WTC11 (cell line): ENCODE measurements around the gene STIP1. TPM values are rescaled to one million over a fixed set of nuclear protein-coding genes. Genes with fewer than 3 reads are reported as not detected.
A peak's percentile ranks its signal among the peaks of the same experiment; 100 is the strongest.

Experiments
- ATAC-seq: fragments of 200-7000 bp; cut with Tn5 transposase; 2 replicates; pipeline ENCODE4 v1.10.0; 2021; ENCODE audit warnings: mild to moderate bottlenecking, moderate library complexity
- CTCF ChIA-PET: fragments of 300-600 bp; sonication (Branson Sonifier 250); formaldehyde crosslinking; loops from one replicate; lab custom pipeline; 2021; ENCODE audit warnings: antibody characterized with exemption; lab: Charles Lee
- POLR2A ChIA-PET: fragments of 350-600 bp; sonication (Branson Sonifier 250); formaldehyde crosslinking; loops from one replicate; lab custom pipeline; 2021; ENCODE audit warnings: antibody characterized with exemption; lab: Charles Lee
- DNase-seq: peaks from one replicate; pipeline ENCODE4 v3.0.0; 2021; ENCODE audit warnings: low spot score
- H3K27ac Mint-ChIP-seq: 2 replicates; pipeline ENCODE4 v1.8.0; 2021; ENCODE audit warnings: mixed read lengths
- H3K27me3 Mint-ChIP-seq: 2 replicates; pipeline ENCODE4 v1.8.0; 2021; ENCODE audit warnings: low read depth, mild to moderate bottlenecking, moderate library complexity, mixed read lengths
- H3K36me3 Mint-ChIP-seq: 2 replicates; pipeline ENCODE4 v1.8.0; 2021; ENCODE audit warnings: mixed read lengths
- H3K4me1 Mint-ChIP-seq: 2 replicates; pipeline ENCODE4 v1.8.0; 2022; ENCODE audit warnings: mixed read lengths
- H3K4me3 Mint-ChIP-seq: 2 replicates; pipeline ENCODE4 v1.8.0; 2021; ENCODE audit warnings: mild to moderate bottlenecking, moderate library complexity, mixed read lengths
- H3K9me3 Mint-ChIP-seq: 2 replicates; pipeline ENCODE4 v1.8.0; 2021; ENCODE audit warnings: mixed read lengths
- AFF4 ChIP-seq: sonication (generic); formaldehyde crosslinking; IDR thresholded peaks from 2 replicates; pipeline ENCODE4 v1.8.1; 2023; ENCODE audit warnings: mild to moderate bottlenecking, missing genetic modification reagents, borderline replicate concordance
- AR ChIP-seq: fragments of 250-450 bp; sonication (Bioruptor Pico); IDR thresholded peaks from 2 replicates; pipeline ENCODE4 v1.9.0; 2021; ENCODE audit warnings: mild to moderate bottlenecking
- CREM ChIP-seq: sonication (generic); formaldehyde crosslinking; IDR thresholded peaks from 2 replicates; pipeline ENCODE4 v1.8.1; 2022; ENCODE audit warnings: mild to moderate bottlenecking, missing genetic modification reagents, moderate library complexity
- E2F4 ChIP-seq: sonication (generic); formaldehyde crosslinking; IDR thresholded peaks from 2 replicates; pipeline ENCODE4 v1.8.1; 2022; ENCODE audit warnings: low read depth, mild to moderate bottlenecking, moderate library complexity, missing genetic modification reagents, borderline replicate concordance
- FOXK1 ChIP-seq: sonication (generic); formaldehyde crosslinking; IDR thresholded peaks from 2 replicates; pipeline ENCODE4 v1.8.0; 2022; ENCODE audit warnings: mild to moderate bottlenecking, moderate library complexity, missing genetic modification reagents
- GABPB1 ChIP-seq: sonication (generic); formaldehyde crosslinking; IDR thresholded peaks from 2 replicates; pipeline ENCODE4 v1.8.1; 2023; ENCODE audit warnings: mild to moderate bottlenecking, missing genetic modification reagents
- GTF2I ChIP-seq: fragments of 250-450 bp; sonication (Bioruptor Pico); conservative IDR thresholded peaks from 2 replicates; pipeline ENCODE4 v1.4.0; 2021; ENCODE audit warnings: mild to moderate bottlenecking
- HMGA2 ChIP-seq: fragments of 250-450 bp; sonication (Bioruptor Pico); IDR thresholded peaks from 2 replicates; pipeline ENCODE4 v1.4.0; 2021; ENCODE audit warnings: mild to moderate bottlenecking, moderate library complexity
- NFATC4 ChIP-seq: fragments of 250-450 bp; sonication (Bioruptor Pico); IDR thresholded peaks from 2 replicates; pipeline ENCODE4 v1.9.0; 2021; ENCODE audit warnings: mild to moderate bottlenecking
- NR1H2 ChIP-seq: sonication (generic); formaldehyde crosslinking; IDR thresholded peaks from 2 replicates; pipeline ENCODE4 v1.9.0; 2021; ENCODE audit warnings: mild to moderate bottlenecking, moderate library complexity, missing genetic modification reagents
- ZBTB21 ChIP-seq: sonication (generic); formaldehyde crosslinking; IDR thresholded peaks from 2 replicates; pipeline ENCODE4 v1.8.1; 2023; ENCODE audit warnings: mild to moderate bottlenecking, missing genetic modification reagents, borderline replicate concordance
- ZMAT4 ChIP-seq: fragments of 250-450 bp; sonication (Bioruptor Pico); IDR thresholded peaks from 2 replicates; pipeline ENCODE4 v1.9.0; 2021; ENCODE audit warnings: mild to moderate bottlenecking
- total RNA-seq: library from RNA; stranded (reverse); gene quantifications from 3 replicates; pipeline ENCODE4 v1.2.3, GENCODE V29; 2021

The STIP1 gene
- total RNA-seq, 1 experiment from 2014 or later, result 296 TPM

GRCh38 chr11:64226507-64227051 is 40.6 kb downstream of the STIP1 start (continued):
- no peak for TF ChIP-seq AFF4 (CRISPR knock-in tag)

GRCh38 chr11:64227405-64227956 is 41.5 kb downstream of the STIP1 start:
- no peak for TF ChIP-seq ZBTB21 (CRISPR knock-in tag)
- TF ChIP-seq AR (CRISPR knock-in tag), result no peak
- no peak for TF ChIP-seq NR1H2 (CRISPR knock-in tag)
- TF ChIP-seq ZMAT4 (CRISPR knock-in tag), result no peak
- TF ChIP-seq GTF2I, result no peak
- no peak for TF ChIP-seq FOXK1 (CRISPR knock-in tag)
- no peak for TF ChIP-seq HMGA2 (CRISPR knock-in tag)
- TF ChIP-seq CREM, result no peak
- TF ChIP-seq GABPB1 (CRISPR knock-in tag), result no peak
- TF ChIP-seq E2F4 (CRISPR knock-in tag), result no peak

GRCh38 chr11:64229090-64229743 is 43.2 kb downstream of the STIP1 start:
- Mint-ChIP-seq H3K9me3 (no peaks in the 10 kb centered on the region), H3K4me1 (peaks cover 40% of the 10 kb centered on the region)
- CTCF ChIA-PET, result interaction anchor here (0.6 to 2.8 kb wide), 4 partner anchors 22 to 128 kb away, joined by 3 to 25 read pairs (median 3); partner anchors contain the start of gene PLCB3
- no peak for DNase-seq
- TF ChIP-seq NFATC4 (CRISPR knock-in tag), result no peak
- TF ChIP-seq, all 79 proteins: peak for 0
- Mint-ChIP-seq H3K27me3 (peaks cover 16% of the 10 kb centered on the region), H3K36me3 (no peaks in the 10 kb centered on the region), H3K4me3 (peak overlapping the region; percentile 82), H3K27ac (peak overlapping the region; percentile 80; the same call in 1 of the 2 replicates)
- no peak for ATAC-seq
- POLR2A ChIA-PET, result no interaction called here

More at GRCh38 chr11:64227405-64227956, 41.5 kb downstream of the STIP1 start:
- CTCF ChIA-PET, result interaction anchor here (0.6 to 3.8 kb wide), 5 partner anchors 10 to 198 kb away, joined by 3 to 27 read pairs (median 15); partner anchors contain the start of gene FERMT3
- Mint-ChIP-seq H3K36me3 (no peaks in the 10 kb centered on the region), H3K27me3 (peaks cover 7% of the 10 kb centered on the region), H3K9me3 (no peaks in the 10 kb centered on the region), H3K4me3 (peak overlapping the region; percentile 81), H3K4me1 (peaks cover 34% of the 10 kb centered on the region), H3K27ac (no peak overlapping the region)
- no peak for ATAC-seq
- DNase-seq, result no peak
- POLR2A ChIA-PET, result interaction anchor here (1.4 to 1.9 kb wide), 3 partner anchors 16 to 73 kb away, joined by 3 to 5 read pairs (median 4); partner anchors contain the start of gene PPP1R14B
